NT2/D1 (cell line): Measurements from ENCODE around the gene SEMA3F.

Experiments used
- YY1 ChIP-seq: IDR thresholded peaks from 2 replicates; pipeline ENCODE4 v1.6.1; 2011; ENCODE audit not compliant: insufficient read length, insufficient read depth
- ZNF274 ChIP-seq: IDR thresholded peaks from 2 replicates; pipeline ENCODE4 v1.6.1; 2011; ENCODE audit warnings: mild to moderate bottlenecking, low read depth, low read length

GRCh38 chr3:50194128-50194902, 39.2 kb downstream of the SEMA3F start:
- TF ChIP-seq ZNF274: no peak
- no peak for TF ChIP-seq YY1
